Sigmoid colon (tissue), 4 donors: ENCODE data around the gene RPS6KA2.

ENCODE experiments used
- EP300 ChIP-seq, 4 donors: sonication (generic); formaldehyde crosslinking; IDR thresholded peaks; one replicate each; pipeline ENCODE4 v1.6.1; 2017; ENCODE audit warnings: antibody characterized with exemption in 4 of 4
- POLR2A ChIP-seq, 2 donors: fragments of 450-650 bp; IDR thresholded peaks; one replicate each; pipeline ENCODE4 v1.6.1; 2016; ENCODE audit warnings: antibody characterized with exemption in 2 of 2, mild to moderate bottlenecking in 2 of 2, moderate library complexity in 2 of 2
- POLR2AphosphoS5 ChIP-seq, 4 donors: sonication (generic); formaldehyde crosslinking; IDR thresholded peaks; one replicate each; pipeline ENCODE4 v1.6.1; 2017; ENCODE audit warnings: antibody characterized with exemption in 4 of 4
- TF ChIP-seq, protein P1 (sequence below), 4 experiments: fragments of 450-650 bp in 3 of 4; fragments of 200-600 bp in 1 of 4; IDR thresholded peaks; one replicate each; pipeline ENCODE4 v1.5.1; 2016 to 2019; ENCODE audit warnings: antibody characterized with exemption in 4 of 4, mild to moderate bottlenecking in 3 of 4, moderate library complexity in 2 of 4

DNA sequence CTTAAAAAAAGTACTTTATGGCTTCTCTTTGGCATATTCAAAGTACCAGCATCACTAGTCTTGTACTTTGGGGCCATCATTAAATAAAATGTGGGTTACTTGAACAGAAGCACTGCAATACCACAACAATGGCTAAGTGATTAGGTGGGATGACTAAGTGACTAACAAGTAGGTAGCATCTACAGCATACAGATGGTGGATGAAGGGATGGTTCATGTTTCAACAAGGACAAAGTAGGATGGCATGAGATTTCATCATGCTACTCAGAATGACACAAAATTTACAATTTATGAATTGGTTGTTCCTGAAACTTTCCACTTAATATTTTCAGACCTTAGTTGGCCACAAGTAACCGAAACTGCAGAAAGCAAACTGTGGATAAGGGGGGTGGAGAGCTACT is 252.0 kb downstream of the RPS6KA2 start:
- TF ChIP-seq POLR2AphosphoS5 (IDR thresholded peaks at IDR 0.05) (no peak), EP300 (IDR thresholded peaks at IDR 0.05) (no peak), POLR2A (IDR thresholded peaks at IDR 0.05) (no peak)
- TF ChIP-seq, protein P1, sequence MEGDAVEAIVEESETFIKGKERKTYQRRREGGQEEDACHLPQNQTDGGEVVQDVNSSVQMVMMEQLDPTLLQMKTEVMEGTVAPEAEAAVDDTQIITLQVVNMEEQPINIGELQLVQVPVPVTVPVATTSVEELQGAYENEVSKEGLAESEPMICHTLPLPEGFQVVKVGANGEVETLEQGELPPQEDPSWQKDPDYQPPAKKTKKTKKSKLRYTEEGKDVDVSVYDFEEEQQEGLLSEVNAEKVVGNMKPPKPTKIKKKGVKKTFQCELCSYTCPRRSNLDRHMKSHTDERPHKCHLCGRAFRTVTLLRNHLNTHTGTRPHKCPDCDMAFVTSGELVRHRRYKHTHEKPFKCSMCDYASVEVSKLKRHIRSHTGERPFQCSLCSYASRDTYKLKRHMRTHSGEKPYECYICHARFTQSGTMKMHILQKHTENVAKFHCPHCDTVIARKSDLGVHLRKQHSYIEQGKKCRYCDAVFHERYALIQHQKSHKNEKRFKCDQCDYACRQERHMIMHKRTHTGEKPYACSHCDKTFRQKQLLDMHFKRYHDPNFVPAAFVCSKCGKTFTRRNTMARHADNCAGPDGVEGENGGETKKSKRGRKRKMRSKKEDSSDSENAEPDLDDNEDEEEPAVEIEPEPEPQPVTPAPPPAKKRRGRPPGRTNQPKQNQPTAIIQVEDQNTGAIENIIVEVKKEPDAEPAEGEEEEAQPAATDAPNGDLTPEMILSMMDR (IDR thresholded peaks at IDR 0.05): no peak
